GM21423 (cell line): Measurements from ENCODE around the gene LHX5.

Experiments
- ATAC-seq: cut with Tn5 transposase; IDR thresholded peaks from one replicate; pipeline ENCODE4 v1.9.1; 2021; ENCODE audit warnings: mild to moderate bottlenecking, moderate library complexity; ENCODE audit not compliant: unreplicated experiment

LHX5 gene

DNA sequence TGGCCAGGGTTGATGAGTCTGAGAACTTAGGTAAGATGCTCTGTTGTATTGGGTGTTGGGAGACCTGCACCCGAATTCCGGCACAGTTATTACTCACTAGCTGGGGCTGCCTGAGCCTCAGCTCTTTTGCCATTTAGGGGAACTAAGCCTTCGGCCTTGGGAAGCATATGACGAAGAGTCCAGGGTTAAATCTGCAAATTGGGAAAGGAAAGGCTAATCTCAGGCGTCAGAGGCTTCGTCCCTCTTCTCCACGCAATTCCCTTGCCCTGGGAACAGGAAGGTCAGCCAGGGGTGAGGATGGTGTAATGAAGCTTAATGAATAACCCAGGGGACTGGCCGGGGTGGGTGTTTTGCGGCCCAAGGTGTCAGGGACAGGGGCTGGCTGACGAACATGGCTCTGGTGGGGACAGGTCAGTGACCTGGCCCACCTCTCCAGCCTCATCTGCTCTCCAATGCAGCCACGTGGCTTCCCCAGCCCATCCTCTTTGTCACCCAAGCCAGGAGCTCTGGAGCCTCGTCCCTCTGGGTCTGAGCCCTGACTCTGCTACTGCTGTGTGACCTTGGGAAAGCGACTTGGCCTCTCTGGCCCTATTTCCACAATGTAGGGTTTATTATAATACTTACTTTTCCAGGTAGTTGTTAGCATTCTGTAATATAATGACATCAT is 53.3 kb downstream of the LHX5 start:
- ATAC-seq = no peak

DNA sequence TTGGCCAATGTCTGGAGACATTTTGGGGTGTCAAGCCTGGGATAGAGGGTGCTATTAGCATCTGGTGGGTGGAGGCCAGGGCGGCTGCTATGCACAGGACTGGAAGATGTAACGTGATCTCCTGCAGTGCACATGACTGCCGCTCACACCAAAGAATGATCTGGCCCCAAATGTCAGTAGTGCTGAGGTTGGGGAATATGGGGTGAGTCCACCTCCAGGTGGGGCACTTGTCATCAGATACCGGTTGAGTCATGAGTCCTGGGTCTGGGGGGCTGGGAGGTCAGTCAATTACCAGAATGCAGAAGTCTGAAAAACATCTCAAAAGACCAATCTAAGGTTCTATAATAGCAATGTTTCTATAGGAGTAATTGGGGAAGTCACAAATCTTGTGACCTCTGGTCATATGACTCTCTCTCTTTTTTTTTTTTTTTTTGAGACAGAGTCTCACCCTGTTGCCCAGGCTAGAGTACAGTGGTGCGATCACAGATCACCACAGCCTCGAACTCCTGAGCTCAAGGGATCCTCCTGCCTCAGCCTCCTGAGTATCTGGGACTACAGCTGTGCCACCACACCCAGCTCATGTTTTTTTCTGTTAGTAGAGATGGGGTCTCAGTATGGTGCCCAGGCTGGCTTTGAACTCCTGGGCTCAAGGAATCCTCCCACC is 55.4 kb downstream of the LHX5 start:
- ATAC-seq = no peak

DNA sequence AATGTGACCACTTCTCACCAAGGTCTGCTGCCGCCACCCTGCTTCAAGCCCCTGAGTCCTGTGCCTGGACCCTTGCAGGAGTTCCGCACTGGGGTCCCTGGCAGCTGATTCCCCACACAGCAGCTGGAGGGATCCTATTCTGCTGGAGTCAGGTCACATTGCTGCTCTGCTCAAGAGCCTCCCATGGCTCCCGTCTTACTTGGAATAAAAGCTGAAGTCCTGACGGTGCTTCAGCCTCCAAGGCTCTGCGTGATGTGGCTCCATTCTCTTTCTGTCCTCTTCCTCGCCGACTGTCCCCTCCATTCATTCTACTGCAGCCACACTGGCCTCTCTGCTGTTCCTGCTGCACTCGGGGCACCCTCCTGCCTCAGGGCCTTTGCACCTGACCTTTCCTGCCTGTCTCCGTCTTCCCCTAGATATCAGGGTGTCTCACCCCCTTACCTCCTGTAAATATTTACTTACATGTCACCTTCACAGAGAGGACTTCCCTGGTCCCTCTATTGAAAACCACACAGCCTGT is 57.1 kb downstream of the LHX5 start:
- ATAC-seq = no peak

DNA sequence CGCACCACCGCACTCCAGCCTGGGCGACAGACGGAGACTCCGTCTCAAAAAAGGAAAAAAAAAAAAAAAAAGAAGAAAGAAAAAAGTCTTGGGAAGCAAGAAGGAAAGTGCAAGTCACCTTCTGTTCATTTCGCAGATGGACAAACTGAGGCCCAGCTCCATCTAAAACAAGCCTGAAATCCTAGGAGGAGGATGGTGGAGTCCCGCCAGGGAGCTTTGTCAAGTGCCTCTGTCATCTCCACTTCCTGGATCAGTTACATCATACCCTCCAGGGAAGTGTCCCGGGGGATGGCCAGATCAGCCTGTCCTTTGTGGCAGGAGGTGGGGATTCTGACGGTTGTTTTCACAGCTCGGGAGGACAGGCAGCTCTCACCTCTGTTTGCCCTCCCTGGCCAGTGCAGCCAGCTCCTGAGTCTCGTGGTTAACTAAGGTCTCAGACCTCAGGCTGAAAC is 58.2 kb downstream of the LHX5 start:
- no peak for ATAC-seq
